ENCODE data around the gene VARS1. TPM values are rescaled to one million over a fixed set of nuclear protein-coding genes. Genes with fewer than 3 reads are reported as not detected.

The VARS1 gene
- total and polyA plus RNA-seq, 2 experiments from 2014 or later = 39.1 to 47.6 TPM

- Histone ChIP-seq H3K9me2 (ENCODE audit: insufficient read depth) (no peaks in the 10 kb centered on the region), H3F3A (ENCODE audit: insufficient read depth) (no peaks in the 10 kb centered on the region), H3K4me3 (no peak overlapping the region), H3K4me2 (ENCODE audit: unreplicated experiment) (no peak overlapping the region), H2AFZ (no peak overlapping the region), H3K36me3 (ENCODE audit: low read depth) (peaks cover 11% of the 10 kb centered on the region), H3K79me2 (ENCODE audit: insufficient read depth) (peaks cover 12% of the 10 kb centered on the region), H4K20me1 (ENCODE audit: insufficient read depth) (no peaks in the 10 kb centered on the region), H3K9me3 (ENCODE audit: low read depth) (no peaks in the 10 kb centered on the region), H3K27ac (no peak overlapping the region), H3K27me3 (replicated peaks; ENCODE audit: insufficient read depth) (no peaks in the 10 kb centered on the region), H3K4me1 (ENCODE audit: insufficient read depth) (no peaks in the 10 kb centered on the region), H3K9ac (no peak overlapping the region)
- in situ Hi-C loops (cut with MboI) = no loop called here
- TF ChIP-seq EZH2 (IDR thresholded peaks at IDR 0.05; ENCODE audit: insufficient read depth, poor library complexity, severe bottlenecking) (no peak), EZH2phosphoT487 (IDR thresholded peaks at IDR 0.05; ENCODE audit: insufficient read depth, low read depth) (no peak)
- WGBS, 2 experiments (ENCODE audit: low coverage in 1 of 2, low lambda C conversion rate in 2 of 2, missing lambda C conversion rate in 2 of 2) = 90 to 91% methylated on average over 15 of the region's 15 CpGs
- DNase-seq = no peak
These were observed 11.2 kb downstream of the VARS1 start for GRCh38 chr6:31784098-31784925.

GRCh38 chr6:31782126-31782855, 13.3 kb downstream of the VARS1 start:
- Histone ChIP-seq H3K9me2 (ENCODE audit: insufficient read depth) (no peaks in the 10 kb centered on the region), H3K27me3 (replicated peaks; ENCODE audit: insufficient read depth) (no peaks in the 10 kb centered on the region), H3K36me3 (ENCODE audit: low read depth) (no peaks in the 10 kb centered on the region), H3K9ac (no peak overlapping the region), H4K20me1 (ENCODE audit: insufficient read depth) (no peaks in the 10 kb centered on the region), H3K9me3 (ENCODE audit: low read depth) (no peaks in the 10 kb centered on the region), H3K4me2 (ENCODE audit: unreplicated experiment) (no peak overlapping the region), H3K4me1 (ENCODE audit: insufficient read depth) (peaks cover 4% of the 10 kb centered on the region), H3K79me2 (ENCODE audit: insufficient read depth) (0 out of 2 replicates have a peak, but pooled peaks cover 1% of the 10 kb centered on the region), H3K27ac (no peak overlapping the region), H3F3A (ENCODE audit: insufficient read depth) (peaks cover 7% of the 10 kb centered on the region; the same call in 1 of the 2 replicates), H2AFZ (no peak overlapping the region), H3K4me3 (no peak overlapping the region)
- DNase-seq = no peak
- in situ Hi-C loops (cut with MboI) = no loop called here
- TF ChIP-seq EZH2 (IDR thresholded peaks at IDR 0.05; ENCODE audit: insufficient read depth, poor library complexity, severe bottlenecking) = no peak
- TF ChIP-seq EZH2phosphoT487 (IDR thresholded peaks at IDR 0.05; ENCODE audit: insufficient read depth, low read depth) = no peak
- 89 to 90% methylated on average over 30 to 32 of the region's 32 CpGs for WGBS, 2 experiments (ENCODE audit: low coverage in 1 of 2, low lambda C conversion rate in 2 of 2, missing lambda C conversion rate in 2 of 2)

GRCh38 chr6:31781244-31782125, 14.1 kb downstream of the VARS1 start:
- 97 to 98% methylated on average over 23 of the region's 23 CpGs for WGBS, 2 experiments (ENCODE audit: low coverage in 1 of 2, low lambda C conversion rate in 2 of 2, missing lambda C conversion rate in 2 of 2)
- no peaks in the 10 kb centered on the region for H3K79me2 ChIP-seq (ENCODE audit: insufficient read depth)
- H3K27ac ChIP-seq = no peak overlapping the region
- H3K9me3 ChIP-seq (ENCODE audit: low read depth) = no peaks in the 10 kb centered on the region
- H3K36me3 ChIP-seq (ENCODE audit: low read depth) = no peaks in the 10 kb centered on the region
- H3K9me2 ChIP-seq (ENCODE audit: insufficient read depth) = no peaks in the 10 kb centered on the region
- H4K20me1 ChIP-seq (ENCODE audit: insufficient read depth) = no peaks in the 10 kb centered on the region
- H3F3A ChIP-seq (ENCODE audit: insufficient read depth) = peaks cover 7% of the 10 kb centered on the region; the same call in 1 of the 2 replicates
- no peak overlapping the region for H2AFZ ChIP-seq
- no peak overlapping the region for H3K9ac ChIP-seq
- in situ Hi-C loops (cut with MboI) = no loop called here
- no peak for DNase-seq
- peaks cover 12% of the 10 kb centered on the region for H3K4me1 ChIP-seq (ENCODE audit: insufficient read depth)
- TF ChIP-seq EZH2 (IDR thresholded peaks at IDR 0.05; ENCODE audit: insufficient read depth, poor library complexity, severe bottlenecking) (no peak), EZH2phosphoT487 (IDR thresholded peaks at IDR 0.05; ENCODE audit: insufficient read depth, low read depth) (no peak)
- no peak overlapping the region for H3K4me2 ChIP-seq (ENCODE audit: unreplicated experiment)
- no peaks in the 10 kb centered on the region for H3K27me3 ChIP-seq (replicated peaks; ENCODE audit: insufficient read depth)
- no peak overlapping the region for H3K4me3 ChIP-seq
